CD4-positive, alpha-beta T cell treated with Interleukin-17A for 1 hour (primary cell): ENCODE data around the gene ACY1.
"Not testable (repeated sequence)": the region's sequence is repeated elsewhere in the genome, so short reads cannot be mapped to it uniquely, and the experiment has no call there.

ENCODE experiments used
- DNase-seq: peaks from one replicate; pipeline ENCODE4 v3.0.0-alpha.2; 2020

Gene ACY1

DNA sequence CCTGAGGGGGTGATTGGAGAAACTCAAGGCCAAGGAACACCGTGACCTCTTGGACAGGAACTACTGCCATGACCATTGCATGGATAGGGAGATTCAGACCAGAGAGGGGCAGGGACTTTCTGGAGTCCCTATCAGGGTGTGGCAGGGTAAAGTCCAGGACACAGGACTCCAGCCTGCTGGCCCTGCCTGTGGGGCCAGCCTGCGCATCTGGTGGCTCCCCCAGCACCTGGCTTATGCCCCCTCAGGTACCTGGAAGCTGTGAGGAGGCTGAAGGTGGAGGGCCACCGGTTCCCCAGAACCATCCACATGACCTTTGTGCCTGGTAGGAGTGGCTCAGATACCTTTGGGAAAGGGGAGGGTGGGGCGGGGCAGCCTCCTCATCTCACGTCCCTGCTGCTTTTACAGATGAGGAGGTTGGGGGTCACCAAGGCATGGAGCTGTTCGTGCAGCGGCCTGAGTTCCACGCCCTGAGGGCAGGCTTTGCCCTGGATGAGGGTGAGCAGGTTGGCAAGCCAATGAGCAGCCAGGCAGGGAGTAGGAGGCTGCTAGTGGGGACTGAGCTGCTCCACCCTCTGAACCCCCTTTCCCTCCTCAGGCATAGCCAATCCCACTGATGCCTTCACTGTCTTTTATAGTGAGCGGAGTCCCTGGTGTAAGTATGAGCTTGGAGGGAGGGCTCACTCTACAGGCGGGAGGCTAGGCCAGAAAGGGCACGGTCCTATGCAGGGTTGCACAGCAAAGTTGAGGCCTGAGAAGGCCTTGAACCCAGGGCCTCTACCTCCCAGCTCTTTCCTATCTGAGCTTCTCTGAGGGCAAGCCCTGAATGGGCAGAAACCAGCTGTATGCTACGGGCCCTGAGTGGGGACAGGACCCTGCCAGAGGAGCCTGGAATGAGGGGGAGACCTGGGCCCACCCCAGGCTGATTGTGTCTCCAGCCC, 2.9 kb downstream of the ACY1 start:
- no peak for DNase-seq

DNA sequence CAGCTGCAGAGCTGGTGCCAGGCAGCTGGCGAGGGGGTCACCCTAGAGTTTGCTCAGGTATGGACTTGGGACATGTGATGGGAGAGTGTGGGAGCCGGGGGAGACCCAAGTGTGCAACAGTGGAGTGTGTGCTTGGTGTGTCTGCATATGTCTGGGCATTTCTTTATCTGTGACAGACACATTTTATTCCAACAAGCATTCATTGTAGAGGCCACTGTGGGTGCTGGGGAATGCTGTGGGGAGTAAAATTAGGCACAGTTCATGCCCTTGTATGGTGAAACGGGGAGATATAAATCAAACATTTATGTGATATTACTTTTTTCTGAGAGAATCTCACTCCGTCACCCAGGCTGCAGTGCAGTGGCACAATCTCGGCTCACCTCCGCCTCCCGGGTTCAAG, 4.2 kb downstream of the ACY1 start:
- no peak for DNase-seq

DNA sequence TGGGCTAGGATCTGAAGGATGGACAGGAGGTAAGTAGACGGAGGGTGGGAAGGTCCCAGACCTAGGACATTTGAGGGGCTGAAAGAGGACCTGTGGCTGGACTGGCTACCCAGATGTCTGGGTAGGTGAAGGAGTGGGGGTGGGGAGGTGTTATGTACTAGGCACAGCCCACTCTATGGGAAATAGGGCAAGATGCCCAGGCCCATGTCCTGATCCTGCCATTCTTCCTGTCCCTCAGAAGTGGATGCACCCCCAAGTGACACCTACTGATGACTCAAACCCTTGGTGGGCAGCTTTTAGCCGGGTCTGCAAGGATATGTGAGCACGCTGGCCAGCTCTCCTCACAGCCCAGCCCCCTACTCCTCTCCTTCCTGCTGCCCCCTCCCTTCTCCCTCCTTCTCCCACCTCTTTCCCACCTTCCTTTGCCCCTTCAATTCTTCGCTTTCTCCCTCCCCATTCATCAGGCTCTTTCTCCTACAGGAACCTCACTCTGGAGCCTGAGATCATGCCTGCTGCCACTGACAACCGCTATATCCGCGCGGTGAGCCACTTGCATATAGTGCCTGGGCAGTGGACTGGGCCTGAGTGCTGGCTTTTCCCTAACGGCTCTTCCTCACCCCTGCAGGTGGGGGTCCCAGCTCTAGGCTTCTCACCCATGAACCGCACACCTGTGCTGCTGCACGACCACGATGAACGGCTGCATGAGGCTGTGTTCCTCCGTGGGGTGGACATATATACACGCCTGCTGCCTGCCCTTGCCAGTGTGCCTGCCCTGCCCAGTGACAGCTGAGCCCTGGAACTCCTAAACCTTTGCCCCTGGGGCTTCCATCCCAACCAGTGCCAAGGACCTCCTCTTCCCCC, 5.2 kb downstream of the ACY1 start:
- DNase-seq = no peak

DNA sequence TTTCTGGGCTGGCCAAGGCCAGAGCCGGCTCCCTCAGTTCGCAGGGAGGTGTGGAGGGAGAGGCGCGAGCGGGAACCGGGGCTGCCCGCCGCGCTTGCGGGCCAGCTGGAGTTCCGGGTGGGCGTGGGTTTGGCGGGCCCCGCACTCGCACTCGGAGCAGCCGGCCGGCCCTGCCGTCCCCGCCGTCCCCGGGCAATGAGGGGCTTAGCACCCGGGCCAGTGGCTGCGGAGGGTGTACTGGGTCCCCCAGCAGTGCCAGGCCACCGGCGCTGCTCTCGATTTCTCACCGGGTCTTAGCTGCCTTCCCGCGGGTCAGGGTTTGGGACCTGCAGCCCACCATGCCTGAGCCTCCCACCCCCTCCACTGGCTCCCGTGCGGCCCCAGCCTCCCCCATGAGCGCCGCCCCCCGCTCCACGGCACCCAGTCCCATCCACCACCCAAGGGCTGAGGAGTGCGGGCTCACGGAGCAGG, 7.2 kb downstream of the ACY1 start:
- DNase-seq = not testable (repeated sequence)

DNA sequence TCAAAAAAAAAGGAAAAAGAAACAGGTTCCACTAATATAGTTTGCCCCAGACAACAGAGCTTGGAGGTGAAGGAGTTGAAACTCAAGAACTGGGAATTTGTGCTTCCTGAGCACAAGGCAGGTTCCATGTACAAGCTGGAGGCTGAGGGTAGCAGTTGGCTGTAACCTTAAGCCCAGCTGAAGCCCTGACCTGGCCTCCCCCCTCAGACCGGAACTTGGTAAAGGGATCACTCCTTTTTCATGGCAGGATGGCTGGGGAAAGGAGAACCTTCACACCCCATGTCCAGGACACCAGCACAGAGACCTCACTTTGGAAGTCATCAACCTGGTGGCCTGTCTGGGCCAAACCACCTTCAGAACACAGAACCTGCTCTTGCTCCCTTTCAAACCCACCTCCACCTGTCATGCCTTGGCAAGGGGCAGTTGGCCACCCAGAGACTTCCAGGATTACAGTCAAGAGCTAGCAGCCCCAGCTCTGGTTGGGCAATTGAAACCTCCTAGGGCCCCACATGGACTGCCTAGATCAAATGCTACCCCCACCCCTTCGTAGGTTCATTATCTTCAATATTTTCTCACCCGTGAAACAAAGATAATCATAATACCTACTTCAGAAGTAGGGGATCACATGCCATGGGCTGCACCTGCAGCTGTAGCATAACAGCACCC, 8.8 kb downstream of the ACY1 start:
- DNase-seq = no peak

DNA sequence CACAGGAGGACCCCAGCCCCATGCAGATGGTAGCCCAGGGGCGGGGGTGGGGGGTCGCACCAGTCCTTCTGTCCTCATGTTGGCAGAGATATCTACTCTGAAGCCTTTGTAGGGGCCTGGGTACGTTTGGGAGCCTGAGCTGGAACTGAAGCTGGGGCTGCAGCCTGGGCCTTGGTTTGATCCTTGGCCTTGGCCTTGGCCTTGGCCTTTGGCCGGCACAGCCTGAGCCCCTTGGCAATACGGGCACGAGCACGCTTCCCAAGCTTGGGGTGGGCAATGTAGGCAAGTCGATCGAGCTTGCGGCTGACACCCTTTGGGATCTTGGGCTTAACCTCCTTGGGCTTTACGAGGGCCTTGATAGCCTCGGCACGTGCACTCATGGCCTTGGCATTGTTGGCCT, 10.3 kb downstream of the ACY1 start:
- not testable (repeated sequence) for DNase-seq

DNA sequence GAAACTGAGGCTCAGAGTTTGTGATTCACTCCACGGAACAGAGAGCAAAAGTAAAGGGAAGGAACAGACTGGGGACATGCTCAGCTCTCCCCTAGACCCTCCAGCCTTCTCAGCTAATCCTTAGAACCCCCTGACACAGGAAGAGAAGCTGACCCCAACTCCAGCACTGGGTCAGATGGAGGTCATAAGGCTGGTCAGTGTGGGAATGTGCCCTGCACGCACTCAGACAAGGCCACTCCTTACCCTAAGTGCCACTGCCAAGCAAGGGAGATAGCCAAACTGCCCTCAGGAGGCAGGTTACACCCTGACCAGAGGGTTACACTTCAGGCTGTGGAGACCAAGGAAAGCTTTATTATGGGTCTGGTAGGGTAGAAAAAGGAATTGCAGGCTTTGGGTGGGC, 11.2 kb downstream of the ACY1 start:
- DNase-seq = no peak

DNA sequence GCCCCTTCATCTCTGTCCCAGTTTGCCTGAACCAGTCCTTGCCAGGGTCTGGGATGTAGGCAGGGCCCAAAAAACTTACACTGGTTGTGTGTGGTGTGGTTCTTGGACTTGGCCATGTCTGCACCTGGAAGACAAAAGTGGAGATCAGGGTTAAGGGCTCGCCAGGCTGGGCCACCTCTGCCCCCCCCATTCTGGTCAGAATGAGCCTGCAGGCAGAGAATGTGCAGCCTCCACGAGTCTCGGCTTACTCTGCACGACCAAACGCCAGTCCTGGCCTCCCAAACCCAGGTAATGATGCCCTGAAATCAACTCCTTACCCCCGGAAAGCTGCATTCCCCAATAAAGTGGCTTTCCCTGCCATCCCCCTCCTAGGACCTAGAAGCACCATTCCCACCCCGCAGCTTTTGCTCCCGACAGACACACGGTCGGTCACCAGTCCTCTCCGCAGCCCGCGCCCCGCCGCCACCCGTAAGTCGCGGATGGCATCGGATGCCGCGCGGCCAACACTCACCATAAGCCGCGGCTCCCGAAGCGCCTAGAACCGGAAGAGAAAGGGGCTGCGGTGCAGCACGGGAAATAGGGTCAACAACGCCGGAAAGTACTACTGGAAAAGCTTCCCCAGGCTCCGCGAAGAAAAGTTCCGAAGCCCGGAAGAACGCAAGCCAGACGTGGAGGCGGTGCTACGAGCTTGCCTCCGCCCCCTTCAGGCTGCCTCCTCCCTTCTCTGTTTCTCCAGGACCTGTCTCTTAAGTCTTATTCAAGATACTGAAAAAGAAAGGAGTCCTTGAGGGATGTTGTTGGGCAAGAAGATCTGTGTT, 12.2 kb downstream of the ACY1 start, which contains the start of gene RPL29:
Gene RPL29, minus strand, starts transcription at position 550 of the 818 bp plus-strand sequence. Its CDS starts 434 bp downstream, at position 116.
- peak; percentile 96 for DNase-seq

DNA sequence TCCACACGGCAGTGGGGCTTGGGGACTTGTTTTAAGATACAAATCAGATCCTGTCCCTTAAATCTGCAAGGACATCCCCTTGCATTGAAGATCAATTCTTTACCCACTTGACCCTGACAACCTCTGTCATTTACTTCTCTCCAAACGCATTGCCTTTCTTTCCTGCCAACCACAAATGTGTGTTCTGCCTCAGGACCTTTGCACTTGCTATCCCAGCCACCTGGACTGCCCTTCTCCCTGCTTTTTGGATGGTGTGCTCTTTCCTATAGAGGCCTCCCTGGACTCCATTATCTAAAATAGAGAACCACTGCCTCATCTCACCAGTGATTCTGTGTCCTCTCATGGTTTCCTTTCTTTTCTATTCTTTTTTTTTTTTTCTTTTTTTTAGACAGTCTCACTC, 13.8 kb downstream of the ACY1 start:
- DNase-seq = no peak

DNA sequence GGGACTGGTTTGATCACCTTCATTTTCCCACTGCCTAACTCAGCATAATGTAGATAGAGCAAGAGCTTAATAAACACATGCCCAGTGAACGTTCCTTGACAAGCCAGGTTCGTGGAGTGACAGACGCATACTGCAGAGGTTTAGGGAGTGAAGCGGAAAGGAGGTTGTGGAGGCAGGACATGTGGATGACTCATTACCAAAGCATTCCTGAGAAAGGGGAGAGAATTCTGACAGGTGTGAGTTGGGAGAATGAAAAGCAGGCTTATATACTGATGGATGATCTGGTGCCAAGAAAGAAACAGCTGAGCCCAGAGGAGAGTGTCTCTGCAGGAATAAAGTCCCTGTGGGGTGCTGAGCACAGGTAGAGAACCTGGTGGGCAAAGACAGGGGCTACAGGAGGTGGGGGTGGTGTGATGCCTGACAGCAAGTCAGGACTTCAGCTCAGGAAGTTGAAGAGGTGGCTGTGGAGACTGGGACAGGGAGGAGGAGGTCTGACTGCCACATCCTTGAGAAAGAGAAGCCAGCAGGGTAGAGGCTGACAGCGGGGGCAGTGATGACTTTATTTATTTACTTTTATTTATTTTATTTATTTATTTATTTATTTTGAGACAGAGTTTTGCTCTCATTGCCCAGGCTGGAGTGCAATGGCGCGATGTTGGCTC, 14.7 kb downstream of the ACY1 start:
- no peak for DNase-seq

DNA sequence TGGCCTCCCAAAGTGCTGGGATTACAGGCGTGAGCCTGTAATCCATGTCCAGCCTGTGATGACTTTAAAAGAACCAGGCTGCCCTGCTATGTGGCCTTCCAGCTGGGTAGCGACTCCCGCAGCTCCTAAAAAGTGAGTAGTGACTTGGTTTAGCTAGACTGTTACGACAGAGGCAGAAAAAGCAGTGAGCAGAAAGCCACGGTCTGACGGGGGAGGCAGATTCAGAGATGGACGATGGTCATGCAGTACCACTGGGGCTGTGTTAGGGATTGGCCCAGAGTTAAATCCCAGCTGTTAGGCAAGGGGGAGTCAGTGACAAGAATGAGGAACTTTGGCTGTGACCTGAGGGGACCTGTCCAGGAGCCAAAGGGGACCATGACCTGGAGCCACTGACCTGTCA, 15.4 kb downstream of the ACY1 start:
- no peak for DNase-seq

DNA sequence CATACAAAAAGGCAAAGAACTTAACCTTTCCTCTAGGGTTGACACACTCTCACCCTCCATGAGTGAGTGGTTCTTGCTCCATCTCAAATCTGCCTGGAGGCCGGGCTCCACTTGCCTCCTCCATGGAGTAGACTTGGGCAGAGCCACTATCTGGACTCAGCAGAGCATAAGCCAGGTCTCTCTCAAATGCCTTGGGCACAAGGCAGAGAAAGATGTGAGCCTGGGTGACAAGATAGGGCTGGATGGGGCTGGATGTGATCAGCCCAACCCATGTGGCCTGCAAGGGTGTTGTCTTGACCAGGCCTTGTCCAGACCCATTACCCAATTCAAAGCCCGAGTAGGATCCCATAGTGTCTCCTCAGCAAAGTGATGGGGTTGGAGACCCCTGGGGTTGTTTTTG, 16.5 kb downstream of the ACY1 start:
- no peak for DNase-seq

DNA sequence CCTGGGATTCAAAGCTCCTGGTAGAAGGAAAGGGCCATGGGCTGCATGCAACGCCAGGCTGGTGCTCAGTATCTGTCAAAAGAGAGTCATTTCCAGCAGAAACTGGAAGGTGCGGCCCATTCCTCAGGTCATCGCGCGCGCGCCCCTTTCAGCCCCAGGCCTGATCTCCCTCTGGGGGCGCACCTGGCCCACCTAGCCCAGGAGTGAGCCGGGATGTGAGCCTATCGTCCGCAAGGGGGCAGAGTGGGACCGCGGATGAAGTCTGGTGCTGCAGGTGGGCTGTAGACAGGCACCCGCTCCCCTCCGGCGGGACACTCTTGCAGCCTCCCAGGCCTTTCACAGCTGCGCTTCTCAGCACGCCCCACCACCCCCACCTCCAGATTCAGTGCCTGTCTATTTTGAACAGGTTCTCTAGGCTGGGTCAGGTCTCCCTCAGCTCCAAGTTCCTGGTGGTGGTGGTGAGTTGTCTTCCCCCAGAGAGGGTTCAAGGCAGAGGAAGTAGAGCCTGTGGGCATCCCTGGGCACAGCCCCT, 18.2 kb downstream of the ACY1 start:
- DNase-seq = peak; percentile 89

DNA sequence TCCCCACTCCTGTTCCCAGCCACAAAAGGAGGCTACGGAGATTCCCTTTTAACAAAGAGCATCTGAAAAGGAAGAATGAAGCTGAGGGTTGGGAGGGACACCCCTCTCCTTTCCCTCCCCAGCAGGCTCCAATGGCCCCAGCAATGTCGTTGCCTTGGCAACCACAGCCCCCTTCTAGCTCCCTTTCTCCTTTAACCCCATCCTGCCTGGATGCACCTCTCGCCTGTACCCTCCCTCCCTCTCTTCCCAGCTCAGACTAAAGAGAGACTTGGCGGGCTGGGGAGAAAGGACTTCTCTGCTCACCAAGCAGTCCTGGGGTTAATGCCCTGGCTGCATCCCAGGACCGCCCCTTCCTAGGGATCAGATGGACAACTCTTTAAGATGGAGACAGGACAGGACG, 19.4 kb downstream of the ACY1 start:
- DNase-seq = no peak

DNA sequence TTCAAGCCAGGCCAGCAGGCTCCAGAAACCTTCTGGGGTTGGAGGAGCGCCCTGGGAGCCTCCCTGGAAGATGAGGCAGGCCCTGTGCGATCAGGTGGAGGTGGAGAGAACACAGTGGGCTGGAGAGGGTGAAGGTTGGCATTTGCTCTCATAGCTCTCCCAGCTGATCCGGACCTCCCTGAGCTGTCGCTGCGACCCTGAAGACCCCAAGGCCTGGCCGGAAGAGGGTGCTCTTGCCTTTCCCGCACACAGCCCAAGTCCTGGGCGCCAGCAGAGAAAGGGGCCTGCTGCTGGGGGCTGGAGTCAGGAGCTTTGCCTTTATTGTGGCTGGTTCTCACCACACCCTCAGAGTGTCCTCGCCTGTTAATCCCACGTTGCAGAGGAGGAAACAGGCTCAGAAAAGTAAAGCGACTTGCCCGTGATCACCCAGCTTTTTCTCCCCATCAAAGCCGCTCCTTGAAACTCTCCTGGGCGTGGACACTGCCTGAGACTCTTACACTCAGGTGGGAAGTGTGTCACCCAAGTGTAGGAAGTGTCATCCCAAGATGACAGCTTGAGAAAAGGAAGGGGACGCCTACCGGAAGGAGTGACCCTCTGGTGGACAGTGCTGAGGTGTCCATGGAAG, 20.9 kb downstream of the ACY1 start:
- DNase-seq = no peak

DNA sequence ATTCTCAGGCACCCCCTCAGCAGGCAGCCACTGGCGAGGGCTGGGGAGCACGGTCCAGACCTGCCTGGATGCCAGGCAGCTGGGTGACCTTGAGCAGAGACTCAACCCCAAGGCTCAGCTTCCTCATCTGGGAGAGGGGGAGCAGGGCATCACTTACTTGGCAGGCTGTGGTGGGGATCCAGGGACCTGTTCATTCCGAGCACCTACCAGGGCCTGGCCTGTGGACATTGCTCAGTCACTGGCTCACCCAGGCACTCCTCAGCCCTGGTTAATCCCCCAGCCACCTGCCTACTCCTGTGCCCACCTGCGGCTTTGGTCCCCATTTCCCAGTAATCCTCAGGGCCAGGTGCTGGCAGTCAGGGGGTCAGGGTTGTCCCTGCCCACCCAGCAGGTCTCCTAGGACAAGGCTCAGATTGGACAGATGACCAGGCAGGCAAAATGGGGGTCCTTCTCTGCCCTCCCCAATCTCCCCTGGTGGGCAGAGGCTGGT, 21.6 kb downstream of the ACY1 start:
- no peak for DNase-seq

DNA sequence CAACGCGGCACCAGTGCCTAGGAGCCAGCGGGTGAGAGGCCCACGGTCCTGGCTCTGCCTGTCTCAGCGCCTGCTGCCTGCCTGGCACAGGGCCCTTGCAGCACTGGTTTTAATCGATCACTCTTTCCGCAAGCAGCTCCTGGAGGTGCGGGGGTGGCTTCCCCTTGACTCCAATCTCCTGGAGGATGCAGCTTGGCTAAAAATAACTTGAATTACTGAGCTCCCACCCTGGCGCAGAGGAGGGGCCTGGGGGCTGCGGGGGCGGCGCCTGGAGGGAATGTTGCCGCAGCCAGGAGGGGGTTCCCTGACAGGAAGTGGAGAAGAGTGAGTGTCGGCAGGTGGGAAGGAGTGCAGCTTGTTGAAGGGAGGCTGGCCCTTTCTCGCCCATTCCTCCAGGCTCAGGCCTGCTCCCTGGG, 22.2 kb downstream of the ACY1 start:
- no peak for DNase-seq

DNA sequence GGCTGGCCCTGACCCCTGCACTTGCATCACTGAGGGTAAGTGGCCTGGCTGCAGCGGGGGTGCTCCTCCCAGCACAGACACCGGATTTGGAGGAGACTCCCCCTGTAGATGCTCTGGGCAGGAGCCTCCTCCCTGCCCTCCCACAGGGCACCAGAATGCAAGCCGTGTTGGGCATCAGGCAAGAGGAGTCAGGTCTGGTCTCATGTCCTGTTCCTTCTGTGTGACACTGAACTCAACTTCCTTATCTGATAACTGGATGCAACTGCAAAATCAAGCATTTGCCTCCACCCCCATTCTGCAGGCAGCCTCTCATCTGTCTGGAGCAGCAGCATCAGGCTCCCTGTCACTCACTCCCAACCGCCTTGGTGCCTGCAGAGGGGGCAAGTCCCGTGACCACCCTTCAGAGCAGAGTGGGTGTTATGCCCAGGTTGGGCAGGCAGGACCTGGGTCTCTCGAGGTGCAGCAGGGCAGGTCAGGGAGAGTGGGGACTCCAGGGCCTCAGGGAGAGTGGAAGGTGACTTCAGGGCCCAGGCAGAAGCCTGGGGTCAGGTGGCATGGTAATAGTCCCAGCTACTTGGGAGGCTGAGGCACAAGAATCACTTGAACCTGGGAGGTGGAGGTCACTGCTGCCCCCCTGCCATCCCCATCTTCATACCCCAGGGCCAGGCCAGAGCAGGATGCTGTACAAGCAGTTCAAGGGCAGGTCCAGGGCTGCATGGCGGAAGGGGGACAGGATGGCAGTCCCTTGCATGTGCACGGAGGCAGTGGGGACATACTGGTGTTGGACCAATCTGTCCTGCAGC, 22.9 kb downstream of the ACY1 start:
- DNase-seq = no peak

DNA sequence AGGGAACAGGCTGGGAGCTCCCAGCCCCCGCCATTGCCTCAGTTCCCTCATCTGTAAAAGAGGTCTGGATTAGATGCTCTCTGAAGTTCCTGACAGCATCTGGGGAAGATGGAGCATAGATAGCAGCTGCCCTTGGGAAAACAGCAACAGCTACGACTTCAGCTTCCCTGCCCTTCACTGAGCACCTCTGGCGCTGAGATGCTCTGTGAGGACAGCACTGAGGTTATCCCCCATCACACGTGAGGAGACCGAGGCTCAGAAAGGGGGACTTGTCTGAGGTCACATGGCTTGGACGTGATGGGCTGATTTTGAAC, 23.4 kb downstream of the ACY1 start:
- no peak for DNase-seq

DNA sequence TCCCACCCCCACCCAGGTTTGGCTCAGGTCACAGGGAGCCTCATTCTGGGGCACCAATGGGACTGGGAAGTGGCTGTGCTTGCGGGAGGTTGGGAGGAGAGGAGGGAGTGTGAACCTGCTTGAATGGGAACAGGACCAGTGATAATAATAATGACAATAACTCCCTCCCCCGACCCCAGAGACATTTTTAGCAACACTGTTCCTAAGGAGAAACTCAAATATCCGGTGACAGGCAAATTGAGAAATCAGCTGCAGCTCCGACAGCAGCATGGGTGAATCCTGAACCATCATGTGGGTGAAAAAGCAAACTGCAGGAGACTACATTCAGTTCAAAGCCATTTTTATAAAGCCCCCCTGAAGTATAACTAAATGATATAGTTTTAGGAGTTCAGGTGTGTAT, 24.0 kb downstream of the ACY1 start:
- no peak for DNase-seq
